Heart left ventricle (tissue), 16 donors: ENCODE measurements around the gene KCNA10. TPM values are rescaled to one million over a fixed set of nuclear protein-coding genes. Genes with fewer than 3 reads are reported as not detected.
A peak's percentile ranks its signal among the peaks of the same experiment; 100 is the strongest.

ENCODE experiments used
- ATAC-seq, 4 donors: fragments of 200-7000 bp; cut with Tn5 transposase; one replicate each; pipeline ENCODE4 v1.9.1; 2020 to 2022; ENCODE audit warnings: moderate library complexity in 4 of 4, mild to moderate bottlenecking in 3 of 4, moderate number of reproducible peaks in 1 of 4
- DNase-seq, 5 donors: peaks; one replicate each; pipeline ENCODE4 v3.0.0-alpha.2; 2020
- H3K27ac ChIP-seq, 12 donors: fragments of 200-600 bp; sonication (generic) in 4 of 12; one replicate each; pipeline versions ENCODE4 v1.5.0 to v1.8.0; 2016 to 2022; ENCODE audit warnings: mild to moderate bottlenecking in 2 of 12
- H3K27me3 ChIP-seq, 9 donors: fragments of 200-600 bp; sonication (generic) in 2 of 9; one replicate each; pipeline versions ENCODE4 v1.5.1 to v1.8.0; 2016 to 2022; ENCODE audit warnings: mild to moderate bottlenecking in 3 of 9
- H3K36me3 ChIP-seq, 9 donors: fragments of 200-600 bp; sonication (generic) in 2 of 9; one replicate each; pipeline versions ENCODE4 v1.5.0 to v1.8.0; 2018 to 2022; ENCODE audit warnings: mild to moderate bottlenecking in 2 of 9
- H3K4me1 ChIP-seq, 12 donors: fragments of 200-600 bp; sonication (generic) in 4 of 12; one replicate each; pipeline versions ENCODE4 v1.5.0 to v1.8.0; 2016 to 2022; ENCODE audit warnings: mild to moderate bottlenecking in 3 of 12
- H3K4me3 ChIP-seq, 12 donors: fragments of 200-600 bp; sonication (generic) in 4 of 12; one replicate each; pipeline versions ENCODE4 v1.5.0 to v1.8.0; 2017 to 2022; ENCODE audit warnings: mild to moderate bottlenecking in 9 of 12, moderate library complexity in 4 of 12
- H3K9me3 ChIP-seq, 12 donors: fragments of 200-600 bp; sonication (generic) in 4 of 12; one replicate each; pipeline versions ENCODE4 v1.5.0 to v1.8.0; 2016 to 2022; ENCODE audit warnings: mild to moderate bottlenecking in 1 of 12
- CTCF ChIP-seq, 12 donors: fragments of 200-600 bp; sonication (generic) in 4 of 12; IDR thresholded peaks; one replicate each; pipeline versions ENCODE4 v1.5.0 to v1.8.0; 2018 to 2022; ENCODE audit warnings: antibody characterized with exemption in 12 of 12, mild to moderate bottlenecking in 5 of 12
- POLR2A ChIP-seq, 2 donors: fragments of 450-650 bp; IDR thresholded peaks; one replicate each; pipeline ENCODE4 v1.6.1; 2017; ENCODE audit warnings: antibody characterized with exemption in 2 of 2, mild to moderate bottlenecking in 2 of 2, moderate library complexity in 2 of 2
- WGBS, 4 donors: extraction: QIAGEN DNeasy Blood & Tissue Kit in 2 of 4; methylation state at CpG; one replicate each; pipeline versions ENCODE4 v1.1.5 to v1.1.7; 2013 to 2018; 5-methylcytosine and 5-hydroxymethylcytosine counted together
- intact Hi-C, 10 donors: fragments of 100-400 bp; cut with DNase I; formaldehyde crosslinking; loops; one replicate each; pipeline versions ENCODE4 v1.11.1 to v1.14.2; 2022
- polyA plus RNA-seq, 2 donors: library from polyadenylated mRNA; stranded (reverse); fragments of 200-250 nt; gene quantifications; one replicate each; pipeline ENCODE4 v1.2.3, GENCODE V29; 2013
- total RNA-seq, 9 donors: library from RNA; depleted of rRNA in 2 of 9; stranded (reverse); fragments of >200 nt in 2 of 9; fragmentation: NEBNext Ultra II Directional in 3 of 9; extraction: Animal tissue kit (Norgen Biotek cat#: 25700) in 3 of 9; gene quantifications; one replicate each; pipeline versions ENCODE4 v1.1.0 to v1.2.4, GENCODE V29; 2016 to 2023
- donor health status: ischemic (EF 13 %, LVEDD 7.1; RV severe dilation, severe dysfunction).
- donor health status: healthy with polysubstance abuse.
- donor health status: DM: no; HTN: yes; CAD: no.
- donor health status: DM: no; HTN: no; CAD: no.
- donor health status: ischemic (EF 25% LVEDD 6.9; RV normal size, moderate dysfunction).
- donor health status: ischemic (EF 25% LVEDD 5.7; RV mildly dilated, moderate dysfunction).
- donor health status: healthy.
- donor health status: DM: yes; HTN: yes; CAD: no.
- donor health status: ischemic (EF 35%, LVEDD 5.7; RV mildly dilated, moderate dysfunction).
- donor health status: nonischemic (EF 11% LVEDD 7.7; RV severe dilation, severe dysfunction).
- donor health status: DM: yes; HTN: yes; CAD: no.
- donor health status: PGD.
- donor health status: ischemic (EF 29% LVEDD 5.4; RV normal size, mild dysfunction).
- donor health status: nonischemic (EF 23%, LVEDD 6.1; RV moderate dilation, normal function).

KCNA10 gene
- total and polyA plus RNA-seq, 11 donors: not detected

- Histone ChIP-seq H3K9me3 (no peaks in the 10 kb centered on the region), H3K27me3 (peaks cover 0 to 45% (median 13%) of the 10 kb centered on the region in 9 donors), H3K4me1 (peaks cover 0 to 2% (median under 1%) of the 10 kb centered on the region in 12 donors), H3K4me3 (no peak overlapping the region), H3K27ac (no peak overlapping the region), H3K36me3 (no peaks in the 10 kb centered on the region)
- ATAC-seq (no peak), DNase-seq (no peak)
- TF ChIP-seq POLR2A (IDR thresholded peaks at IDR 0.05): no peak
- TF ChIP-seq CTCF (IDR thresholded peaks at IDR 0.05): no peak
- intact Hi-C loops: loop anchor here in 4 of 10 donors (5.0 to 10.0 kb wide), 3 partner anchors 62 to 235 kb away; no protein-coding TSS in a partner anchor
- WGBS, 4 donors: 45 to 79% (median 67%) methylated on average over 2 of the region's 2 CpGs
Measured at GRCh38 chr1:110549831-110550230, 30.9 kb upstream of the KCNA10 start.

DNA sequence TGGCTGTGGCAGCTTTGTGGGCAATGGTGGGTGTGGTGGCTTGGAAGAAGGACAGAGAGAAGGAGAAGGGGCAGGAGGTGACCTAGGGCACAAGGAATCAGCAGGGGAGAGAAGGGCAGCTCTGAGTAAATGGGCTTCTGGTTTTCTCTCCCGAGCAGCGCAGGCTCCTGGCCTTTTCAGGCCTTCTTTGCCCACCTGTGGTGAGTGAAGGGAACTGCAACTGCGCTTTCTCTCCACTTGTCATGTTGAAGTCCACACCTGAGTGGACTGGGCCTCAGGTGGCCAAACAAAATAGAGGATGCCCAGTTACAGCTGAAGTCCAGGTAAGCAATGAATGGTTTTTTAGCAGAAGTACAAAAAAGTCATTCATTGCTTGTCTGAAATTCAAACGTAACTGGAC lies 29.4 kb upstream of the KCNA10 start:
- Histone ChIP-seq H3K27ac (no peak overlapping the region), H3K4me1 (no peaks in the 10 kb centered on the region), H3K27me3 (peaks cover 0 to 34% (median 6%) of the 10 kb centered on the region in 9 donors), H3K36me3 (no peaks in the 10 kb centered on the region), H3K4me3 (no peak overlapping the region), H3K9me3 (no peaks in the 10 kb centered on the region)
- ATAC-seq: no peak
- WGBS, 4 donors: 51 to 72% (median 64%) methylated on average over 4 of the region's 4 CpGs
- no peak for DNase-seq
- intact Hi-C loops: loop anchor here in 1 of 10 donors (10.0 kb wide), 1 partner anchor 226 kb away; no protein-coding TSS in a partner anchor
- no peak for TF ChIP-seq POLR2A (IDR thresholded peaks at IDR 0.05)
- peak in 9 of 12 donors; percentile 19 to 53 (median 32) for TF ChIP-seq CTCF (IDR thresholded peaks at IDR 0.05)

DNA sequence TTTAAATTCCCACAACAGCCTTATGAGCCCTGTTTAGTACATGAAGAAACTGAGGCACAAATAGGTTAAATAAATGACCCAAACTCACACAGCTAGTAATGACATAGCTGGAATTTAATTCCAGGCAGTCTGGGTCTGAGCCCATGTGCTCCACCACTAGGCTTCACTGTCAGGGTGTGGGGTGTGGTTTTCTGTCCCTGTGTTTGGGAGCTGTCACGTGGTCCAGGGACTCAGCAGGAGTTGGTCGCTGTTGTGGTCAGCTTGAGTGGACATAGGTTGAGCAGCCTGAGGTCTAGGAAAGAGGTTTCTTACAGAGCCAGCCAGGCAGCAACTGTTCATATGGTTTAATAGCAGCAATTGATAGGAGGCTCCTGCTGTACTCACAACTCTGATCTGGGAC lies 28.0 kb upstream of the KCNA10 start:
- no peak for ATAC-seq
- intact Hi-C loops: loop anchor here in 1 of 10 donors (10.0 kb wide), 1 partner anchor 228 kb away; no protein-coding TSS in a partner anchor
- 37 to 60% (median 47%) methylated on average over 2 of the region's 2 CpGs for WGBS, 4 donors

DNA sequence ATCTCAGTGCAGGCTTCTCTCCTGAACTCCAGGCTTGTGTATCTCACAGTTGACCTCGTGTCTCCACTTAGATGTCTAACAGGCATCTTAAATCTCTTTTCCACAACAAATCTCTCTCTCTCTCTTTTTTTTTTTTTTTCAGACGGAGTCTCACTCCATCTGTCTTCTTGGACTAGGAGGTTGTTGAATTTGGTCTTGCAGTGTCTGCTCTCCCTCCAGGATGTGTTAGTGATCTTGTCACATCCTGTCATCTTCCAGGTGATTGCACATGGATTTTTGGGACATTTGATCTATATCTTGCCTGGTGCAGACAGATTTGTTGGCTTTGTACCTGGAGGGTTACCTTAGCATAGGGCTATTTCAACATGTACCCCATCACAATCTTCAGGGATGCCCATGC lies 26.5 kb upstream of the KCNA10 start:
- TF ChIP-seq CTCF (IDR thresholded peaks at IDR 0.05) (no peak), POLR2A (IDR thresholded peaks at IDR 0.05) (no peak)
- intact Hi-C loops: loop anchor here in 1 of 10 donors (10.0 kb wide), 1 partner anchor 229 kb away; no protein-coding TSS in a partner anchor
- Histone ChIP-seq H3K36me3 (no peaks in the 10 kb centered on the region), H3K4me3 (no peak overlapping the region), H3K27ac (no peak overlapping the region), H3K9me3 (no peaks in the 10 kb centered on the region), H3K4me1 (no peaks in the 10 kb centered on the region), H3K27me3 (peaks cover 0 to 14% (median 7%) of the 10 kb centered on the region in 9 donors)
- no peak for ATAC-seq
- WGBS, 4 donors: 25 to 41% (median 34%) methylated on average over 2 of the region's 2 CpGs
- no peak for DNase-seq

More for the DNA sequence above, 28.0 kb upstream of the KCNA10 start:
- no peaks in the 10 kb centered on the region for H3K4me1 ChIP-seq
- no peak overlapping the region for H3K27ac ChIP-seq
- TF ChIP-seq CTCF (IDR thresholded peaks at IDR 0.05) (no peak), POLR2A (IDR thresholded peaks at IDR 0.05) (no peak)
- peaks cover 0 to 25% (median 4%) of the 10 kb centered on the region in 9 donors for H3K27me3 ChIP-seq
- H3K36me3 ChIP-seq: no peaks in the 10 kb centered on the region
- H3K4me3 ChIP-seq: no peak overlapping the region
- no peak for DNase-seq
- no peaks in the 10 kb centered on the region for H3K9me3 ChIP-seq
